GM20000 (cell line): ENCODE results near the gene ATP1A4.

Experiments used
- DNase-seq: peaks from one replicate; pipeline ENCODE4 v3.0.0; 2012; ENCODE audit warnings: low spot score
- TF ChIP-seq, protein P1 (sequence below): IDR thresholded peaks from 2 replicates; pipeline ENCODE4 v1.5.1; 2012; ENCODE audit warnings: mild to moderate bottlenecking, control low read depth; ENCODE audit errors: extremely low read depth, missing control alignments

The ATP1A4 gene

GRCh38 chr1:160129558-160129957 is 21.8 kb upstream of the ATP1A4 start:
- TF ChIP-seq, protein P1, sequence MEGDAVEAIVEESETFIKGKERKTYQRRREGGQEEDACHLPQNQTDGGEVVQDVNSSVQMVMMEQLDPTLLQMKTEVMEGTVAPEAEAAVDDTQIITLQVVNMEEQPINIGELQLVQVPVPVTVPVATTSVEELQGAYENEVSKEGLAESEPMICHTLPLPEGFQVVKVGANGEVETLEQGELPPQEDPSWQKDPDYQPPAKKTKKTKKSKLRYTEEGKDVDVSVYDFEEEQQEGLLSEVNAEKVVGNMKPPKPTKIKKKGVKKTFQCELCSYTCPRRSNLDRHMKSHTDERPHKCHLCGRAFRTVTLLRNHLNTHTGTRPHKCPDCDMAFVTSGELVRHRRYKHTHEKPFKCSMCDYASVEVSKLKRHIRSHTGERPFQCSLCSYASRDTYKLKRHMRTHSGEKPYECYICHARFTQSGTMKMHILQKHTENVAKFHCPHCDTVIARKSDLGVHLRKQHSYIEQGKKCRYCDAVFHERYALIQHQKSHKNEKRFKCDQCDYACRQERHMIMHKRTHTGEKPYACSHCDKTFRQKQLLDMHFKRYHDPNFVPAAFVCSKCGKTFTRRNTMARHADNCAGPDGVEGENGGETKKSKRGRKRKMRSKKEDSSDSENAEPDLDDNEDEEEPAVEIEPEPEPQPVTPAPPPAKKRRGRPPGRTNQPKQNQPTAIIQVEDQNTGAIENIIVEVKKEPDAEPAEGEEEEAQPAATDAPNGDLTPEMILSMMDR: no peak
- no peak for DNase-seq

- DNase-seq: no peak
- TF ChIP-seq, protein P1: no peak
These were observed 21.4 kb upstream of the ATP1A4 start for GRCh38 chr1:160129966-160130365.

GRCh38 chr1:160130486-160130885 is 20.9 kb upstream of the ATP1A4 start:
- TF ChIP-seq, protein P1: no peak
- no peak for DNase-seq

DNA sequence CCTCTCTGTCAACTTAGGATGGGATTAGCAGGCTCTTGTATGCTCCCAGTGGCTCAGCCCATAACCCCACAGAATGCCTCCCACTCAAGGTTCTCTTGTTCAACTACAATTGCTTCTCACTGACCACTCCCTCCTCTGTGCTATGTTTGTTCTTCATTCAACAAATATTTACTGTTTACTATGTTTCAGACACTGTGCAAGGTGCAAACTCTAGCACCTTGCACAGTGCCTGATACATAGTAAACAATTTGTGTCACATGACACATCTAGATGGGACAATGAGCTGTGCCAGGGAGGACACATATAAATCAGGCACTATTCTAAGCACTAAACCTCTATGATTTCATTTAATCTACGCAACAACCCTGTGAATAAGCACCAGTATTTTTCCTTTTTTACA is 20.5 kb upstream of the ATP1A4 start:
- DNase-seq: no peak
- TF ChIP-seq, protein P1: no peak

- DNase-seq: no peak
- TF ChIP-seq, protein P1: no peak
These were observed 19.4 kb upstream of the ATP1A4 start for GRCh38 chr1:160131803-160132565.

- TF ChIP-seq, protein P1: no peak
- DNase-seq: no peak
These were observed 17.2 kb upstream of the ATP1A4 start for GRCh38 chr1:160133990-160134770.
